NCI-H446 treated with DMSO at 0.1 percent for 48 hours (cell line): Measurements from ENCODE around the gene C1orf94.

Experiments
- DNase-seq: peaks from one replicate; lab custom pipeline; 2025; lab: John Stamatoyannopoulos, UW

Gene C1orf94

DNA sequence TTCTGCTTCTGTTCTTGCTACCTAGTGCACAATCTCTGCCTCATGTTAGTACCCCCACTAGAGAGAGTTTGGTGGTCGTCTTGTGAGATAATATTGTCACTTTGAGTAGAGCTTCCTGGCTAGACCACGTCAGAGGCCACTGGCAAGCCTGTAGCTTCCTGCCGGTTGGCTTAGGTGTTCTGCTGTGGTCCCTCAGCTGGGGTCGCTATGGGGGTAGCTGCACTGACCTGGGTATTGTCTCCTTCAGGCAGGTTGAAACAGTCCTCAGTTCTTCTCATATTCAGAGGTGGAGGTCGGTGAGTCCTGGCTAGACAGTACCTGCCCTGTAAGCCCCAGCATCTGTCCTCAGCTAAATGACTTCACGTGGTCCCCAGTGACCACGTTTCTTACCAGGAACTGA is 86.2 kb downstream of the C1orf94 start:
- DNase-seq: no peak

DNA sequence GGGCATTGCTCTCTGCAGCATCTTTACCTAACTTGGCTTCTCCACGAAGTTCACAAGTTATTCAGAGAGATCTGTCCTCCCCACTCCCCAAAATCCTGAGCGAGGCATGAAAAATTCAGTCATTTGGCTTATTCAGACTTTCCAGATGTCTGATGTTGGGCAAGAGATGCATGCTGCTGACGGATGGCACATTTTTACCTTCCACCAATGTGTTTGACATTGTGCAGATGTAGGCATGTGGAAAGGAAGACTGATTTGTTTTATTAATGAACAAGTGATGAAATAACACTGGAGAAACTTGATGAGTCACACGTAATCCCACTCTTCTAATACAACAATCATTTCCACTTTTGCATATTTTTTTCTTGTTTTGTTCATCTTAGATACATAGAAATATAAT is 86.7 kb downstream of the C1orf94 start:
- no peak for DNase-seq

GRCh38 chr1:34265396-34265795 is 88.7 kb downstream of the C1orf94 start:
- no peak for DNase-seq

GRCh38 chr1:34266127-34266951 is 89.6 kb downstream of the C1orf94 start:
- DNase-seq: no peak

- no peak for DNase-seq
These were observed 90.6 kb downstream of the C1orf94 start for GRCh38 chr1:34267326-34267725.

- DNase-seq: no peak
These were observed 91.7 kb downstream of the C1orf94 start for GRCh38 chr1:34268311-34268954.
